Tibial nerve (tissue), 4 donors: Measurements from ENCODE around the gene KCNJ9. TPM values are rescaled to one million over a fixed set of nuclear protein-coding genes. Genes with fewer than 3 reads are reported as not detected.

ENCODE experiments used
- DNase-seq, 2 donors: peaks; one replicate each; pipeline ENCODE4 v3.0.0-alpha.2; 2019; ENCODE audit warnings: low spot score in 2 of 2
- H3K27ac ChIP-seq, 4 donors: fragments of 200-600 bp; sonication (generic) in 3 of 4; one replicate each; pipeline ENCODE4 v1.5.1; 2017 to 2019; ENCODE audit warnings: mild to moderate bottlenecking in 1 of 4
- H3K27me3 ChIP-seq, 2 donors: fragments of 200-600 bp; sonication (generic) in 1 of 2; one replicate each; pipeline versions ENCODE4 v1.5.1 to v1.6.0; 2017 to 2019
- H3K36me3 ChIP-seq, 3 donors: fragments of 200-600 bp; sonication (generic); one replicate each; pipeline ENCODE4 v1.5.1; 2018 to 2019
- H3K4me1 ChIP-seq, 4 donors: fragments of 200-600 bp; sonication (generic) in 3 of 4; one replicate each; pipeline ENCODE4 v1.5.1; 2017 to 2019
- H3K4me3 ChIP-seq, 4 donors: fragments of 200-600 bp; sonication (generic) in 3 of 4; one replicate each; pipeline ENCODE4 v1.5.1; 2017 to 2019; ENCODE audit warnings: mild to moderate bottlenecking in 1 of 4, moderate library complexity in 1 of 4
- H3K9me3 ChIP-seq, 4 donors: fragments of 200-600 bp; sonication (generic) in 3 of 4; one replicate each; pipeline ENCODE4 v1.5.1; 2017 to 2019
- EP300 ChIP-seq, 2 donors: sonication (generic); formaldehyde crosslinking; IDR thresholded peaks; one replicate each; pipeline ENCODE4 v1.6.1; 2017; ENCODE audit warnings: antibody characterized with exemption in 2 of 2, mild to moderate bottlenecking in 1 of 2
- POLR2A ChIP-seq, 2 donors: fragments of 450-650 bp; IDR thresholded peaks; one replicate each; pipeline ENCODE4 v1.6.1; 2017; ENCODE audit warnings: antibody characterized with exemption in 2 of 2, mild to moderate bottlenecking in 2 of 2, moderate library complexity in 2 of 2
- WGBS, 2 donors: methylation state at CpG; one replicate each; pipeline ENCODE4 v1.1.5; 2018; 5-methylcytosine and 5-hydroxymethylcytosine counted together
- total RNA-seq, 4 donors: library from RNA; depleted of rRNA; stranded (reverse); fragments of >200 nt; gene quantifications; one replicate each; pipeline ENCODE4 v1.1.0, GENCODE V29; 2016
- TF ChIP-seq, protein P1 (sequence below), 5 experiments: fragments of 200-600 bp in 3 of 5; fragments of 450-650 bp in 2 of 5; sonication (generic) in 3 of 5; IDR thresholded peaks; one replicate each; pipeline ENCODE4 v1.5.1; 2016 to 2019; ENCODE audit warnings: antibody characterized with exemption in 5 of 5, mild to moderate bottlenecking in 3 of 5, moderate library complexity in 2 of 5

Gene KCNJ9
- total RNA-seq, 4 donors from 2014 or later, result 0.60 TPM; not detected in 3

DNA sequence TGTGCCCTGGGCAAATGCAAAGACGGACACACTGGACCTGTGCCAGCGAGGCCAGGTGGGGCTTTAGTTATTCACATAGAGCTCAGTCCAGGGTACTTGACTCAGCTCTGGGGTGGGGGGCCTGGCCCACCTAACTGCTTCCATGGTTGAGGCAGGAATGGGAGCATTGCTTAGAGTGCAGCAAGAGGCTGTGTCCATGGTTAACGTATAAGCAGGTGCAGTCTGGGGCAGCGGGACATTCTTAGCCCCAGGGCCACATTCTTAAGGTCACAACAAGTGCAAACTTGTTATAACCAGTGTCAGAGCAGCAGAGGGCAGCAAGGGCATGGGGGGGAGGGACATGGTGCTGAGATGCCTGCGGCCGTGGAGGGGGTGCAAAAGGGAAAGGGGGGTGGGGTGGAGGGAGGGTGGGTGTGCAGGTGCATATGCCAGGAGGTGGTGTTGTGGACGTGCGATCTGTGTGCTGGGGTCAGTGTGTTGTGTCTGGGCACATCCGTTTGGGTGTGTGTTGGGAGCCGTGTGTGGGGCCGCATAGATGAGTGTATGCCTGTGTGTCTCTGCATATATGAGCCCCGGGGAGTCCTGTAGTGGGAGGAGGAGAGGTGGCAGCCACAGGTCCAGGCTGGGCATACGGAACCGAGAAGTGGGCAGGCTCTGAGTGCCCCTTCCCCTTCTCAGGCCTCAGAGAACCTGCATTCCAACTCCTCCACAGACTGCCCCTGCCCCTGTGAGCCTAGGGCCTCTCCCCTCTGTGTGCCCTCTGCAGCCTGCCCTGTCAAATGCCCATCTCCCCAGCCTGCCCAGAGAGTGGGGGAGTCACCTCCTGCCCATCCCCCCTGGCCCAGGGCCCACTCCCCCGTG, 19.7 kb upstream of the KCNJ9 start:
- DNase-seq, result no peak

DNA sequence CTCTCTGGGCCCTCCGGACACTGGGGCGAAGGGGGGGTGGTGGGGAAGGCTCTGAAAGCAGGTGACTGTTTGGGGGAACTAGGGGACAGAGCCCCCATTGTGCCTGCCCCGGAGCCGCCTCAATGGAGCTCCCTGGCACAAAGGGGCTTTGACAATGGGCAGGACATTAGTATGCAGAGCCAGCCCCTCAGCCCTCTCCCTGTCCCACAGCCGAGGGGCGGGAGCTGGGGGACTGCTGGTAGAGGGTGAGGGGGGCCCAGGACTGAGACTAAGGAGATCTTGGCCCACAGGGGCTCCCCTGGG, 19.2 kb upstream of the KCNJ9 start:
- no peaks in the 10 kb centered on the region for H3K9me3 ChIP-seq
- 35% methylated on average over 6 of the region's 6 CpGs for WGBS, 2 donors
- DNase-seq, result peak in 1 of 2 donors; percentile 23
- H3K4me1 ChIP-seq, result peaks cover 0 to 63% (median 10%) of the 10 kb centered on the region in 4 donors
- peak overlapping the region; percentile 48 to 85 (median 72) for H3K27ac ChIP-seq
- no peak overlapping the region for H3K4me3 ChIP-seq
- H3K36me3 ChIP-seq, result no peaks in the 10 kb centered on the region
- H3K27me3 ChIP-seq, result no peaks in the 10 kb centered on the region
- TF ChIP-seq, protein P1, sequence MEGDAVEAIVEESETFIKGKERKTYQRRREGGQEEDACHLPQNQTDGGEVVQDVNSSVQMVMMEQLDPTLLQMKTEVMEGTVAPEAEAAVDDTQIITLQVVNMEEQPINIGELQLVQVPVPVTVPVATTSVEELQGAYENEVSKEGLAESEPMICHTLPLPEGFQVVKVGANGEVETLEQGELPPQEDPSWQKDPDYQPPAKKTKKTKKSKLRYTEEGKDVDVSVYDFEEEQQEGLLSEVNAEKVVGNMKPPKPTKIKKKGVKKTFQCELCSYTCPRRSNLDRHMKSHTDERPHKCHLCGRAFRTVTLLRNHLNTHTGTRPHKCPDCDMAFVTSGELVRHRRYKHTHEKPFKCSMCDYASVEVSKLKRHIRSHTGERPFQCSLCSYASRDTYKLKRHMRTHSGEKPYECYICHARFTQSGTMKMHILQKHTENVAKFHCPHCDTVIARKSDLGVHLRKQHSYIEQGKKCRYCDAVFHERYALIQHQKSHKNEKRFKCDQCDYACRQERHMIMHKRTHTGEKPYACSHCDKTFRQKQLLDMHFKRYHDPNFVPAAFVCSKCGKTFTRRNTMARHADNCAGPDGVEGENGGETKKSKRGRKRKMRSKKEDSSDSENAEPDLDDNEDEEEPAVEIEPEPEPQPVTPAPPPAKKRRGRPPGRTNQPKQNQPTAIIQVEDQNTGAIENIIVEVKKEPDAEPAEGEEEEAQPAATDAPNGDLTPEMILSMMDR (IDR thresholded peaks at IDR 0.05), result no peak
- peak; percentile 8 to 65 for TF ChIP-seq EP300 (IDR thresholded peaks at IDR 0.05)
- no peak for TF ChIP-seq POLR2A (IDR thresholded peaks at IDR 0.05)

More for the DNA sequence above, 19.7 kb upstream of the KCNJ9 start:
- 33 to 42% methylated on average over 14 to 15 of the region's 15 CpGs for WGBS, 2 donors
- no peaks in the 10 kb centered on the region for H3K27me3 ChIP-seq
- H3K4me1 ChIP-seq, result peaks cover 0 to 57% (median 7%) of the 10 kb centered on the region in 4 donors
- no peaks in the 10 kb centered on the region for H3K9me3 ChIP-seq
- H3K27ac ChIP-seq, result peak overlapping the region; percentile 62 to 85 (median 72)
- no peak overlapping the region for H3K4me3 ChIP-seq
- TF ChIP-seq, protein P1 (IDR thresholded peaks at IDR 0.05), result peak in 1 of 5 experiments; percentile 5
- no peak for TF ChIP-seq POLR2A (IDR thresholded peaks at IDR 0.05)
- H3K36me3 ChIP-seq, result no peaks in the 10 kb centered on the region

DNA sequence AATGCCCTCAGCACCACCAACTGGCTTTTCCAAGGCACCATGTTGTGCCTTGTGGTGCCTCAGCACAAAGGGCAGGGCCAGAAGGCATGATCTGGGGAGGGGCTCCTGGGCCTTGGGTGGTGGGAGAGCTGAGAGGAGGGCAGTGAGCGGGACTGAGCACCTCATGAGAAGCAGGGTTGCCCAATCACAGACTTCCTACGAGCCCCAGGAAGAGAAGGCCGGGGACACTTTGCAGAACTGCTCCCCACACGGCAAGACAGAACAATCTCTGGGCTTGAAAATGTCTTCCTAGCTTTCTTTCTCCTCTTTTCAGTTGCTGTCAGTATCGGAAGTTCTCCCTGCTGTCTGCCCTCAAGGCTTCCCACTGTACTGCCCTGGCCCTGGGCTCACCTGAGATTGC, 18.2 kb upstream of the KCNJ9 start:
- Histone ChIP-seq H3K27ac (peak overlapping the region; percentile 48 to 85 (median 72)), H3K4me3 (no peak overlapping the region)
- WGBS, 2 donors, result 61 to 75% methylated on average over 5 of the region's 5 CpGs

DNA sequence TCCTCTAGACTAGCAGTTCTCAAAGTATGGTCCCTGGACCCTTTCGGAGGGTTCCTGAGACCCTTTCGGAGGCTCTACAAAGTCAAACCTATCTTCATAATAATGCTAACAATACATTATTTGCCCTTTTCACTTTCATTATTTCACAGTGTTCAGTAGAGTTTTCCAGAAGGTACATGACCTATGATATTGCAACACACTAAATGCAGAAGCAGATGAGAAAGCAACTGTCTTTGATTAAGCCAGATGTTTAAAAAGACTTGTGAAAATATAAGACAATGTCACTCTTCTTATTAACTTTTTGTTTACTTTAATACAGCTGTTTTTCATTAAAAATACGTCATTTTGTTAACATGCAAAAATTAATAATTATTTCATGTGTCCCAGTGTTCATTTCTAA, 17.2 kb upstream of the KCNJ9 start:
- DNase-seq, result no peak
- 70 to 71% methylated on average over 3 of the region's 3 CpGs for WGBS, 2 donors
- TF ChIP-seq POLR2A (IDR thresholded peaks at IDR 0.05), result no peak
- no peak for TF ChIP-seq EP300 (IDR thresholded peaks at IDR 0.05)
- TF ChIP-seq, protein P1 (IDR thresholded peaks at IDR 0.05), result no peak
- Histone ChIP-seq H3K4me1 (peaks cover 0 to 78% (median 11%) of the 10 kb centered on the region in 4 donors), H3K36me3 (no peaks in the 10 kb centered on the region), H3K27ac (peak overlapping the region; percentile 29 to 85 (median 65)), H3K27me3 (peaks cover 0 to under 1% of the 10 kb centered on the region in 2 donors), H3K9me3 (no peaks in the 10 kb centered on the region), H3K4me3 (no peak overlapping the region)

More for the DNA sequence above, 18.2 kb upstream of the KCNJ9 start:
- no peak for DNase-seq
- Histone ChIP-seq H3K27me3 (no peaks in the 10 kb centered on the region), H3K9me3 (no peaks in the 10 kb centered on the region), H3K4me1 (peaks cover 0 to 71% (median 11%) of the 10 kb centered on the region in 4 donors), H3K36me3 (no peaks in the 10 kb centered on the region)
- TF ChIP-seq, protein P1 (IDR thresholded peaks at IDR 0.05), result no peak
- TF ChIP-seq POLR2A (IDR thresholded peaks at IDR 0.05) (no peak), EP300 (IDR thresholded peaks at IDR 0.05) (no peak)

DNA sequence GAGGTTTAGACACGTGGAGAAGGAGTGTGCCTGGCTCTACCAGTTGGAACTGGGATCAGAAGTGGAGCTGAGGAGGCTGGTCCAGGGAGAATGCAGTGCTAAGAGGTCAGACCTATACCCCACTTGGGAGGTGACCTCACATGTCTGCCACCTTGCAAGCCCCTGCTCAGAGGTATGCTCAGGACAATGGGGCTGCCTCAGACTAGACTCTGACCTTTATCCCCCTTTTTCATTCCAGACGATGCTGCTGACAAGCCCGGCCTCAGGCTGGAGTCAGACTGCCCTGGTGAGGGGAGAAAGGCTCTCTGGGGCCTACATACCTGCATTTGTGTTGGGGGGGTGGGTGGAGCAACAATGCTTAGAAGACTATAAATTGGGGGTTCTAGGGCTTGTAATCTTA, 16.6 kb upstream of the KCNJ9 start:
- no peaks in the 10 kb centered on the region for H3K9me3 ChIP-seq
- peak overlapping the region in 2 of 4 donors; percentile 82 to 85 for H3K27ac ChIP-seq
- WGBS, 2 donors, result 43 to 51% methylated on average over 3 of the region's 3 CpGs
- TF ChIP-seq POLR2A (IDR thresholded peaks at IDR 0.05) (no peak), EP300 (IDR thresholded peaks at IDR 0.05) (no peak)
- TF ChIP-seq, protein P1 (IDR thresholded peaks at IDR 0.05), result no peak
- H3K36me3 ChIP-seq, result no peaks in the 10 kb centered on the region
- H3K4me1 ChIP-seq, result peaks cover 0 to 81% (median 11%) of the 10 kb centered on the region in 4 donors
- no peak overlapping the region for H3K4me3 ChIP-seq
- peaks cover 0 to 6% of the 10 kb centered on the region in 2 donors for H3K27me3 ChIP-seq
- DNase-seq, result no peak
